HG02588 (cell line): ENCODE results near the gene TRPT1.

Source experiments
- ATAC-seq: cut with Tn5 transposase; IDR thresholded peaks from one replicate; pipeline ENCODE4 v1.9.1; 2021; ENCODE audit warnings: mild to moderate bottlenecking, moderate library complexity; ENCODE audit not compliant: unreplicated experiment

Gene TRPT1

GRCh38 chr11:64258946-64259532 is 33.1 kb upstream of the TRPT1 start:
- no peak for ATAC-seq

- ATAC-seq, result no peak
Measured at GRCh38 chr11:64258356-64258755, 32.4 kb upstream of the TRPT1 start.

GRCh38 chr11:64256300-64256699 is 30.3 kb upstream of the TRPT1 start:
- ATAC-seq, result no peak

- ATAC-seq, result no peak
Measured at GRCh38 chr11:64255135-64256128, 29.4 kb upstream of the TRPT1 start.

- ATAC-seq, result no peak
Measured at GRCh38 chr11:64254326-64254725, 28.3 kb upstream of the TRPT1 start.

GRCh38 chr11:64253481-64253880 is 27.5 kb upstream of the TRPT1 start:
- no peak for ATAC-seq

GRCh38 chr11:64253043-64253442 is 27.1 kb upstream of the TRPT1 start:
- no peak for ATAC-seq

GRCh38 chr11:64252003-64252872 is 26.3 kb upstream of the TRPT1 start:
- no peak for ATAC-seq

- no peak for ATAC-seq
Measured at GRCh38 chr11:64251753-64252002, 25.7 kb upstream of the TRPT1 start.

- ATAC-seq, result peak; percentile 42
Measured at GRCh38 chr11:64251016-64251752, 25.2 kb upstream of the TRPT1 start, which contains the start of gene PLCB3. TSS of gene PLCB3 (plus strand) at chr11:64251530. CDS start at chr11:64251650, 120 bp downstream.

GRCh38 chr11:64250415-64251015 is 24.5 kb upstream of the TRPT1 start:
- no peak for ATAC-seq

GRCh38 chr11:64249563-64250414 is 23.8 kb upstream of the TRPT1 start:
- ATAC-seq, result no peak

GRCh38 chr11:64249038-64249437 is 23.1 kb upstream of the TRPT1 start:
- no peak for ATAC-seq

- no peak for ATAC-seq
Measured at GRCh38 chr11:64248578-64248977, 22.6 kb upstream of the TRPT1 start.

GRCh38 chr11:64247729-64248531 is 21.9 kb upstream of the TRPT1 start:
- no peak for ATAC-seq

- peak; percentile 29 for ATAC-seq
Measured at GRCh38 chr11:64246871-64247728, 21.1 kb upstream of the TRPT1 start, which contains the start of gene PPP1R14B. TSS of gene PPP1R14B (minus strand) at chr11:64246943. CDS start at chr11:64246673, 270 bp downstream.

GRCh38 chr11:64246621-64246870 is 20.6 kb upstream of the TRPT1 start:
- ATAC-seq, result peak; percentile 15
